Body of pancreas (tissue), 4 donors: Measurements from ENCODE around the gene SNX24.

Experiments used
- POLR2A ChIP-seq, 3 donors: fragments of 450-650 bp; IDR thresholded peaks; one replicate each; pipeline ENCODE4 v1.6.1; 2016; ENCODE audit warnings: antibody characterized with exemption in 3 of 3, mild to moderate bottlenecking in 2 of 3
- TF ChIP-seq, protein P1 (sequence below), 7 experiments: fragments of 450-650 bp in 4 of 7; fragments of 200-600 bp in 3 of 7; sonication (generic) in 3 of 7; IDR thresholded peaks; one replicate each; pipeline ENCODE4 v1.5.1; 2016 to 2019; ENCODE audit warnings: antibody characterized with exemption in 7 of 7

DNA sequence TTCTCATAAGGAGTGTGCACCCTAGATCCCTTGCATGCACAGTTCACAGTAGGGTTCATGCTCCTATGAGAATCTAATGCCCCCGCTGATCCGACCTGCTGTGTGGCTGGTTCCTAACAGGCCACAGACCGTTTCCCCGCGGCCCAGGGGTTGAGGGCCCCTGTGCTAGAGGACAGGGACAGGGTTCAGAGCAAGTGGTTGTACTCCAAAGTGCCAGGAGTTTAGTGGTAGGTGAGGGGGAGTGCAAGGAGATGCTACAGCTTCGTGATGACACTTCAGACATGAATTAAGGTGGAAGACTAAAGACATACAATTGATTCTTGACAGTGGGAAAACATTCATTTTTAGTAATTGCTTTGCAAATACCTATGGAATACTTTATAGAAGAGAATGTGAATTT, 40.5 kb downstream of the SNX24 start:
- TF ChIP-seq POLR2A (IDR thresholded peaks at IDR 0.05): no peak
- TF ChIP-seq, protein P1, sequence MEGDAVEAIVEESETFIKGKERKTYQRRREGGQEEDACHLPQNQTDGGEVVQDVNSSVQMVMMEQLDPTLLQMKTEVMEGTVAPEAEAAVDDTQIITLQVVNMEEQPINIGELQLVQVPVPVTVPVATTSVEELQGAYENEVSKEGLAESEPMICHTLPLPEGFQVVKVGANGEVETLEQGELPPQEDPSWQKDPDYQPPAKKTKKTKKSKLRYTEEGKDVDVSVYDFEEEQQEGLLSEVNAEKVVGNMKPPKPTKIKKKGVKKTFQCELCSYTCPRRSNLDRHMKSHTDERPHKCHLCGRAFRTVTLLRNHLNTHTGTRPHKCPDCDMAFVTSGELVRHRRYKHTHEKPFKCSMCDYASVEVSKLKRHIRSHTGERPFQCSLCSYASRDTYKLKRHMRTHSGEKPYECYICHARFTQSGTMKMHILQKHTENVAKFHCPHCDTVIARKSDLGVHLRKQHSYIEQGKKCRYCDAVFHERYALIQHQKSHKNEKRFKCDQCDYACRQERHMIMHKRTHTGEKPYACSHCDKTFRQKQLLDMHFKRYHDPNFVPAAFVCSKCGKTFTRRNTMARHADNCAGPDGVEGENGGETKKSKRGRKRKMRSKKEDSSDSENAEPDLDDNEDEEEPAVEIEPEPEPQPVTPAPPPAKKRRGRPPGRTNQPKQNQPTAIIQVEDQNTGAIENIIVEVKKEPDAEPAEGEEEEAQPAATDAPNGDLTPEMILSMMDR (IDR thresholded peaks at IDR 0.05): no peak
